OCI-LY3 (cell line): ENCODE measurements around the gene KLHL40.

Experiments used
- H2AFZ ChIP-seq: fragments of 200-600, 300-600 bp; shearing (Covaris generic); 2 replicates; pipeline ENCODE4 v1.6.0; 2014; ENCODE audit warnings: antibody characterized with exemption, low read depth, low read length
- H3K27ac ChIP-seq: fragments of 200-600, 300-600 bp; sonication (generic); 2 replicates; pipeline ENCODE4 v1.5.1; 2014; ENCODE audit warnings: mild to moderate bottlenecking, low read length, moderate library complexity, mixed read lengths
- H3K27me3 ChIP-seq: fragments of 200-600, 300-600 bp; sonication (generic); 2 replicates; pipeline ENCODE4 v1.6.1; 2014; ENCODE audit warnings: low read depth, low read length, mixed read lengths
- H3K36me3 ChIP-seq: fragments of 200-600, 300-600 bp; sonication (generic); replicated peaks from 2 replicates; pipeline ENCODE3; 2014; ENCODE audit warnings: low read depth, low read length, mixed read lengths
- H3K4me1 ChIP-seq: fragments of 300-600, 200-600 bp; sonication (generic); 2 replicates; pipeline ENCODE4 v1.6.1; 2014; ENCODE audit warnings: low read length, mixed read lengths
- H3K4me2 ChIP-seq: fragments of 200-600, 300-600 bp; sonication (generic); 2 replicates; pipeline ENCODE4 v1.6.1; 2014; ENCODE audit warnings: low read length, mixed read lengths
- H3K4me3 ChIP-seq: fragments of 300-600, 200-600 bp; sonication (generic); 2 replicates; pipeline ENCODE4 v1.5.1; 2014; ENCODE audit warnings: antibody characterized with exemption, mild to moderate bottlenecking, low read length, moderate library complexity
- H3K79me2 ChIP-seq: fragments of 300-600, 200-600 bp; shearing (Covaris generic); 2 replicates; pipeline ENCODE4 v1.6.1; 2014; ENCODE audit warnings: mild to moderate bottlenecking, low read length, mixed read lengths
- H3K9ac ChIP-seq: fragments of 300-600, 200-600 bp; shearing (Covaris generic); 2 replicates; pipeline ENCODE4 v1.6.0; 2014; ENCODE audit warnings: mild to moderate bottlenecking, low read length, moderate library complexity
- H3K9me3 ChIP-seq: fragments of 200-600, 300-600 bp; shearing (Covaris generic); 2 replicates; pipeline ENCODE4 v1.6.1; 2014; ENCODE audit warnings: low read length, mixed read lengths; ENCODE audit not compliant: insufficient read depth
- H4K20me1 ChIP-seq: fragments of 200-600, 300-600 bp; sonication (generic); 2 replicates; pipeline ENCODE4 v1.6.1; 2016; ENCODE audit warnings: low read length, mixed read lengths; ENCODE audit not compliant: insufficient read depth
- CTCF ChIP-seq: fragments of 200-600, 300-600 bp; sonication (generic); IDR thresholded peaks from 2 replicates; pipeline ENCODE4 v1.5.1; 2014; ENCODE audit warnings: antibody characterized with exemption, low read length, low read depth
- EZH2phosphoT487 ChIP-seq: fragments of 200-600 bp; shearing (Covaris generic); IDR thresholded peaks from 2 replicates; pipeline ENCODE4 v1.6.1; 2018; ENCODE audit warnings: antibody characterized with exemption, mixed run types, low read depth

Gene KLHL40

DNA sequence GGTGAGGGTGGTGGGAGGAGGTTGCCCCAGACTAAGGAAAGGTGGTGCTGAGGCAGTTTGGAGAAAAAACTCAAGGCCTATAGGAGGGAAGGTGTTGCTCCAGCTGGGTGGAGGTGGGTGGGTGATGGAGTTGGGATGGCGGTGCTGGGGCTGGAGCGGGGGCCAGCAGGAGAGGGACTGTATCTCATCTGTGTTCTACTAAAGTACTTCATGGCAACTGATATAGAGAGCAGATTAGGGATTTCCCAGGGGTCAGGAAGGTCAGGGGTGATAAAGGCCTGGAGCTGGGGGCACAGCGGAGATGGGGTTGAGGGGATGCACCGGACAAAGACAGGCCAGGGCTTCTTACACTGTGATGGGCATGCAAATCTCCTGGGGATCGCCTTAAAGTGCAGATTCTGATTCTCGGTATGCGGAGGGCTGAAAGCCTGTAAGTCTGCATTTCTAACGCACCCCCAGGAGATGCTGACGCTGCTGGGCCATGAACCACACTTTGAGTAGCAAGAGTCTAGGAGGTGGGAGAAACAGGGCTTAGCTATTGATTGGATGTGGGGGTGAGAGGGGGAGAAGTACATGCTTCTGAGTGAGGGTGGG is 4.2 kb downstream of the KLHL40 start:
- no peak overlapping the region for H2AFZ ChIP-seq
- peaks cover 9% of the 10 kb centered on the region; the same call in 1 of the 2 replicates for H3K27me3 ChIP-seq
- H3K4me3 ChIP-seq = no peak overlapping the region
- TF ChIP-seq CTCF = no peak
- TF ChIP-seq EZH2phosphoT487 = no peak
- no peak overlapping the region for H3K9ac ChIP-seq
- no peak overlapping the region for H3K27ac ChIP-seq
- H3K9me3 ChIP-seq = no peaks in the 10 kb centered on the region
- H3K4me2 ChIP-seq = no peak overlapping the region
- no peaks in the 10 kb centered on the region for H3K79me2 ChIP-seq
- no peaks in the 10 kb centered on the region for H3K4me1 ChIP-seq
- no peaks in the 10 kb centered on the region for H3K36me3 ChIP-seq
- H4K20me1 ChIP-seq = no peaks in the 10 kb centered on the region

DNA sequence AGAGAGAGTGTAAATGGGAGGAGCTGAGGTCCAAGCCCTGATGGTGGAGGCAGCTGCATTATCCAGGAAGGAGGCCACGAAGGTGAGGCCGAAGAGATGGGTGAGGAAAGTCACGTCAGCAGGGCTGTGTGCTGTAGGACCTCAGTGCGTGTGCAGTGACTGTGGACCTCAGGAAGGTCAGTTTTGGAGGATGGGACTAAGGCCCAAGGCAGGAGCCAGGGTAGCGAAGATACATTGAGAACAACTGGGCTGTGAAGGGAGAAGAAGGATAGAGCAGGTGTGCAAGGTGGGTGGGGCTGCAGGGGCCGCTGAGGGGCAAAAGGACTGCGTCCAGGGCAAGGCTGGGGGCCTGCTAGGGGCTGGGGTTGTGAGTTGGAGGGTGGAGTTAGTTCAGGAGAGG is 4.9 kb downstream of the KLHL40 start:
- Histone ChIP-seq H3K4me1 (no peaks in the 10 kb centered on the region), H3K36me3 (no peaks in the 10 kb centered on the region), H3K9ac (no peak overlapping the region), H3K27ac (no peak overlapping the region), H4K20me1 (no peaks in the 10 kb centered on the region), H3K4me3 (no peak overlapping the region), H3K79me2 (no peaks in the 10 kb centered on the region), H3K9me3 (no peaks in the 10 kb centered on the region), H3K4me2 (no peak overlapping the region), H2AFZ (no peak overlapping the region), H3K27me3 (peaks cover 15% of the 10 kb centered on the region)
- TF ChIP-seq CTCF = no peak
- no peak for TF ChIP-seq EZH2phosphoT487

GRCh38 chr3:42690766-42691680 is 5.7 kb downstream of the KLHL40 start:
- Histone ChIP-seq H3K27me3 (peaks cover 24% of the 10 kb centered on the region), H3K9me3 (no peaks in the 10 kb centered on the region), H3K4me1 (no peaks in the 10 kb centered on the region)

More at GRCh38 chr3:42690766-42691680, 5.7 kb downstream of the KLHL40 start:
- no peak overlapping the region for H2AFZ ChIP-seq
- H3K9ac ChIP-seq = no peak overlapping the region
- no peaks in the 10 kb centered on the region for H3K36me3 ChIP-seq
- no peak overlapping the region for H3K27ac ChIP-seq
- H3K4me3 ChIP-seq = no peak overlapping the region
- no peaks in the 10 kb centered on the region for H4K20me1 ChIP-seq
- no peak for TF ChIP-seq EZH2phosphoT487
- no peak for TF ChIP-seq CTCF
- H3K4me2 ChIP-seq = no peak overlapping the region
- H3K79me2 ChIP-seq = no peaks in the 10 kb centered on the region
